NCI-H2107 treated with DMSO at 0.1 percent for 48 hours (cell line): ENCODE data around the gene NACC2.

Experiments used
- DNase-seq: peaks from one replicate; lab custom pipeline; 2025; ENCODE audit not compliant: unreplicated experiment; lab: John Stamatoyannopoulos, UW

NACC2 gene

DNA sequence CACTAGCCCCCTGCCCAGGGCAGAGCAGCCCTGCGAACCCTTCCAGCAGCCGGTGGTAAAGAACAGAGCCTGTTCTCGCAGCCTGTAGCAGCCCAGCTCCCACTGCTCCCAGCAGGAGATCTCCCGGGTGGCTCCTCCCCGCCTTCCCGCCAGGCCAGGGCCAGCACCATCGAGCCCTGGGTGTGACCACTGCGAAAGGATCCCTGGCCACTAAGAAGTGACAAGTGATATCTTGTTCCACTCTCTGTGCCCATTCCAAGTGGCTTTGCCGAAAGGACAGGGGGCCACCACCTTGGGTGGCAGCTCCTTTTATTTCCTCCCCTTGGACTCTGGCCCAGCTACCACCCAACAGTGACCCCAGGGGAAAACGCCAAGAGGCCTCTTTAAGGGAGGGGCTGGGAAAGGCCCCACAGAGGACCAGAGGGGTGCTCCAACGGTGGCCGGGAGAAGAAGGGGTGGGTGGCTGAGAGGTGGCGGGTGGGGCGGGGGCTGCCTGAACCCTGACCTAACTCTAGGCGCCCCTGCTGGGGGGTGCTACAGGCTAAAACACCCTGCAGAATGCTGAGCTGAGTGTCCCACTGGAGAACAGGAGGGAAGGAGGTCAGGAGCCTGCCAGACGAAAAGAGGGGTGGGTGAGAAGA is 1.6 kb downstream of the NACC2 start:
- no peak for DNase-seq

DNA sequence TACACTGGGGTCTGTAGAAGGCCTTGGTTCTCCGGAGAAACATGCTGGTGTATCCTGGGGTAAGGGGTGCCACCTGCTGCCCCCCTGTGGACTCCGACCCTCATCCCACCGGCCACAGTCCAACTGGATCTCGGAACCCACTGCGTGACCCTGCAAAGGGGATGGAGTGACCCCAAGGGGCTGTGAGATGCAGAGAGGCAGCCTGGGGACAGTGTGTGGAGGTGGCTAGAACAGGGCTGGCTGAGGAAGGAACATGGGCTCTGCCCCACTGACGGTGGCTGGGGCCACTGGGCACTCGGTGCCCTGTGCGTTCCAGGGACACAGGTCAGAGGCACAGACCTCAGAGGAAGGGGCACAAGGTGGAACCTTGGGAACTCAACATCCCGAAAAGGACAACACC is 2.3 kb downstream of the NACC2 start:
- no peak for DNase-seq

DNA sequence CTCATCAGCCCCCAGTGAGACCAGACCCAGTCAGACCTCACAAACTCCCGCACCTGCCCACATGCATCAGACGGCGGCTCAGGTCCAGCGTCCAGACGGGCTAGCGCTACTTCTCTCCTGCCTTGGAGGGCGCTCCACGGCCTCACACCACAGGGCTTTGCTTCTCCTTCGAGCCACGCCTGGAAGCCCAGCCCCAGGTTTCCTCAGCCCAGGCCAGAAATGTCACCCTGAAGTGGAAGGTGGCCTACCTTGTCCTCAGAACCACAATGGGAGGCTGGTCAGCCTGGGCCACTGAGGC is 2.8 kb downstream of the NACC2 start:
- DNase-seq: no peak

DNA sequence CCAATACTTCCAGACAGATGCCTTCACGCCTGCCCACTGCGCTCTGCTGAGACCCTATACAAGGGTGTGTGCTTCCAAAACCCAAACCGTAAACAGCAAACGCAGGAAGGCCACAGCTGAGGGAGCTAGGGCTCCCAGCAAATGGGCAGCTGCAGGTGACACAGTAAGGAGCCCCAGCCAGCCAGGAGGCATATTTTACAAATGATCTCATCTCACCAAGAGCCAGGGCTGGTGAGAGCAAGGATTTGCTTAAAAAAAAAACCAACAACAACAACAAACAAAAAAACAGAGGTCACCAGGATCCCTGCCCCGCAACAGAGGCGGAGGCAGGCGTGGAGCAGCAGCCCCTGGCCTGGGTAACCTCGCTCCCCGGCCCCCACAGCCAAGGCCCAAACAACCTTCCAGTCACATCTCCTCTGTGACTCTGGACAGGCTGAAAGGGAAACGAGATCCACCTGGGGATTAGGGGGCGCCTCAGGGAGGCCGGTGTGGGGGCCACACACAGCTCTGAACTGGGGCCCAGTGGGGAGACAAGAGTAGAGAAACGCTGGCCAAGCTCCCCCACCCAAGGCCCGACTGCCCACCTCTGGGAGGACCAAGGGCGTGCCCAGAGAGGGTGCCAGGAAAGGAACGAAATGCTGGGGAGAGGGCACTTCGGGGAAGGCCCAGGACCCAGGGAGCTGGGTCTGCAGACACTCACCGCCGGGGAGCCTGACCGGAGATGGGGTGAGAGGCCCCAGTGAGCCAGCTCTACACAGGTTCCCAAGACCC is 3.3 kb downstream of the NACC2 start:
- peak; percentile 47 for DNase-seq

DNA sequence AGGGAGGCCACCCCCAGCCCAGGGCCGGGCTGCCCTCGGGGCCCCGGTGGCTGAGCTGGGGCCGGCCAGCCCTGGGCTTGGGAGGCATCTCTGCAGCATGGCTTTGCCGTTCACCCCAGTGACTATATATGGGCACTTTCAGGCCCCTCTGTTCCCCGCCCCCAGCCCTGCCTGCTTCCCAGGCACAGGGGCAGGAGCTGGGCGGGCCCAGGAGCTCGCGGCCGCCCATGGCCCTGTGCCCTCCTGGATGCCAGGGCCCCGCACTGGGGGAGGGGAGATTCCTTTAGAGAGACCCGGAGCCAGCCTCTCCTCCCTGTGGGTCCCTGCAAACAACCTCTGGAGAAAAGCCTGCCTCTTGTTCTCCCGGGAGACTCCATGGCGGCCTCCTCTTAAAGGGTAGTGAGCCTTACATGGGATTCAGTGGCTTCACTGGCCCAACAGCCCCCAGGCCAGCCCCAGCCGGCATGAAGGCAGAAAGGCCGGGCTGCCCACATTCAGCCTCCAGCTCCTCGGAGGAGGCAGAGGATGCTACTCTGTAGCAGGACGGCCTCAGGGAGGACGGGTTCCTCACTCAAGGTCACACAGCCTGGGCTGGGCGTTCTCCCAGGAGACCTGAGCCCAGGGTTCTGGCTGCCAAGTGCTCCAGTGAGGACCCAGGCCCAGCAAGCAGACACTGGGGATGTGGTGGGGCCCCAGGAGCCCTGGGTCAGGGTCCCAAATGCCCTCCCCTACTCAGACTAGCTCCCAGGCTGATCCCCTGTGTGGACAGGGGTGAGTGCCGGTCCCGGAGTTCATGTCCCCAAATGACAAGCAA is 4.1 kb downstream of the NACC2 start:
- DNase-seq: no peak

DNA sequence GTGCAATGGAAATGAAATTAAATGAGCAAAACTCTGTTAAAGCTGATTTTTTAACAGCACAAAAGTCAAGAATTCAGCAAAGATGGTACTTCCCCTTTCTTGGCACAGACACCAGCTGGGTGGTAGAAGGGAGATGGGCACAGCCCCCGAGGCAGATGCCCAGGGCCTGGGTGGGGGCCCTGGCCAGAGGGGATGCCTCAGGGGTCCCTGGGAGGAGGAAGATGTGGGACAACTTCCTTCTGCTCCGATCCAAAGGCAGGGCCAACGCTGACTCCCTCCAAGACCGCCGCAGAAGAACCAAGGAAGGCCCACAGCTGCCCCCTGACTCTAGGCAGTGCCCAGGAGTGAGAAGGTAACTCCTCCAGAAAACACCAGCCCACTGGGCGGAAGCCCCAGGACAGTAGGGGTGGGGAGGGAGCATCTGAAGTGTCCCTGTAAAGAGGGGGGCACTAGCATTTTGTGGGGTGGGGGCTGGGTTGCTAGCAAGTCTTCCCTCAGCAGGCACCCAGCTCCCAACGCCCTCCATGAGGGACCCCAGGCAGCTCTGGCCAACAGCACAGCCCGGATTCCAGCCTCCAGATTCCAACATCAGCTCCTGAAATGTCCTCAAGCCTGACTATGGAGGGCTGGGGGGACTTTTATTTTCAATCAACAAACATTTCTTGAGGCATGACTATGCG is 4.9 kb downstream of the NACC2 start:
- DNase-seq: no peak

DNA sequence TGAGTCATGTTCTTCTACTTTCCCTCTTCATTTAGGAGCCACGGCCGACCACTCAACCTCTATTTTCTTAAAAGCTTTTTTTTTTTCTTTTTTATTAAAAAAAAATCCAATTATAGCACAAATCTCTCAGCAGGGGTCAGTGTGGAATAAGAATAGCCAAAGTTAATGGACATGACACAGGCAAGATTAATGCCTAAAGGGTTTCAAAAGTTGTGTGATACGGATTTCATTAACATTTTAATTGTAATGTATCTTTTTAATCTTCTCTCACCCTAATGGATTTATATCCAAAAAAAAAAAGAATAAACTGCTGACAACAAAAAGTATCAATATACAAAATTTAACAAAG is 5.4 kb downstream of the NACC2 start:
- no peak for DNase-seq

DNA sequence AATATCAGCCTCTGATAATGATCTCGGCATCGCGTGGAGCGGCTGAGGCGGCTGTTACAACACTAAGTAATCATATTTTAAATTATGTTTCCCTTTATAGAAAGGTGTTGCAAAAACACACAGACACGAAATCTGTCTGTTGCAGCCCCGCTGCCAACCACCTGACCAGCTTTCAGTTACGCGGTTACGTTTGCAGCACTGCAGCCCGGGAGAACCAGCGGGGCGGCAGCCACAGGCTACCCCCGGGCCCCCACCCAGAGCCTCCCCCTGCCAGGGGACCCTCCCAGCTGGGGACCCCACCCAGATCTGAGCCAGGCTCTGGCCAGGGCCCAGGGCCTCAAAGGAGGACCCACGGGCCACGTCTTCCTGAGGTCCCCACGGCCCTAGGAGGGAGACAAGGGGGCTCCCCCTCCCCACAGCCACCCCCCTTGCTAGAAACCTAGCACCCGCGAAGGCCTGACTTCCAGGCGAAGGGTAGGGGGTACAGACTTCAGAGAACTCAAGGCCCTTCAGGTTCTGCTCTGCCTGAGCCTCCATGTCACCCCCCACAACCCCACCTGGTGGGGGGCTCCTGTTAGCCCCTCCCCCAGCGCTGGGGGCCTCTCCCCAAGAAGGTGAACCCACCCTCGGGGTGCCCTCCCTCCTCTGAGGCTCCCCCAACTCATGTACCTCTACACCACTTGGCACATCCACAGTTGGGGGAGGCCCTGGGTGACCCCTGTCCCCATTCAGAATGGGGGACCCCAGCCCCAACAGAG is 6.0 kb downstream of the NACC2 start:
- peak; percentile 32 for DNase-seq

DNA sequence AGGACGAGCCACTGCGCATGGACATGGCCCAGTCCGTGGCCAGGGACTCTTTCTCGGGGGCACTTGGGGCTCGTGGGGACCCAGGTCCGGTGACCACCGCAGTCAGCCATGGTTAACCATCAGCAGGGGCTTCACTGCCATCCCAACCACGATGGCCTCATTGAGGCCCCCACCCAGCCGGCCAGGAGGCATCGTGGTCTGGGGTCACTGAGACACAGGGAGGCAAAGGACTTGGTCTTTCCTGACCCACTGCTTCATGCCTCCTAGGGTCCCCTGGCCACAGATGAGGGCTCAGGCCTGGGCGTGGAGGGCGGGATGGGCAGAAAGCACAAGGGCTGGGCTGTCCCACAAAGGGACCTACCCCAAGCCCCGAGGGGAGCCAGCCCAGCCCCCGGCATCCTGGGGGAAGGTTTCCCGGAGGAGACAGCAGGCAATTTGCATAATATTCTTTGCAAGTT is 6.6 kb downstream of the NACC2 start:
- no peak for DNase-seq

DNA sequence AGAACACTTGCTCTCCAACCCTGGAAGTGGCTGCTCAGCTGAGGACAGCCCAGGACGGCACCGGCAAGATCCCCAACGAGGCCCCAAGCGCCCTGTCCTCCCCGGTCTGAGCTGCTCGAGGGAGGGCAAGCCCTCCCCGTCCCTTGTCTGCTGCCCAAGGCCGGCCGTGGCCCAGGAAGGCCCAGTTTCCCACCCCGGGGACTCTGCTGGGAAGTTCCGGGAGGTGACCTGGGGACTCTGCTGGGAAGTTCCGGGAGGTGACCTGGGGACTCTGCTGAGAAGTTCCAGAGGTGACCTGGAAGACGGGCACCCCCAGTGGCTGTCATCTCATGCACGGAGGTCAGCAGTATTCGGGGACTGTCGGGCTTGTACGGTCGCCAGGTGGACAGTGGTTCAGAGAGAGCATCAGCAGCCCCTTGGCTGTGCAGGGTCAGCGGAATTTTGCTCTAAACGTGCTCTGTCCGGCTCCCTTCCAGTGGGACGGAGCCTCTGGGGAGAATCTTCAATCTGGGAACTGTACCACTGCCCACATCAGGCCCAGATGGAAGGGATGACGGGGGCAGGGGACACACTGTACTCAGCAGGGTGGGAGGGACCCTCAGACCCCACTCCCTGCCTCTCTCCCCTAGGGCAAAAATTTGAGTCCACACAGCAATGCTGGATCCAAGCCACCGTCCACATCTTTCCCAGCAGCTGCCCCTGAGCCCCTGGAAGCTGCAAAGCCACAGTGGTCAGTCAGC is 7.2 kb downstream of the NACC2 start:
- no peak for DNase-seq

DNA sequence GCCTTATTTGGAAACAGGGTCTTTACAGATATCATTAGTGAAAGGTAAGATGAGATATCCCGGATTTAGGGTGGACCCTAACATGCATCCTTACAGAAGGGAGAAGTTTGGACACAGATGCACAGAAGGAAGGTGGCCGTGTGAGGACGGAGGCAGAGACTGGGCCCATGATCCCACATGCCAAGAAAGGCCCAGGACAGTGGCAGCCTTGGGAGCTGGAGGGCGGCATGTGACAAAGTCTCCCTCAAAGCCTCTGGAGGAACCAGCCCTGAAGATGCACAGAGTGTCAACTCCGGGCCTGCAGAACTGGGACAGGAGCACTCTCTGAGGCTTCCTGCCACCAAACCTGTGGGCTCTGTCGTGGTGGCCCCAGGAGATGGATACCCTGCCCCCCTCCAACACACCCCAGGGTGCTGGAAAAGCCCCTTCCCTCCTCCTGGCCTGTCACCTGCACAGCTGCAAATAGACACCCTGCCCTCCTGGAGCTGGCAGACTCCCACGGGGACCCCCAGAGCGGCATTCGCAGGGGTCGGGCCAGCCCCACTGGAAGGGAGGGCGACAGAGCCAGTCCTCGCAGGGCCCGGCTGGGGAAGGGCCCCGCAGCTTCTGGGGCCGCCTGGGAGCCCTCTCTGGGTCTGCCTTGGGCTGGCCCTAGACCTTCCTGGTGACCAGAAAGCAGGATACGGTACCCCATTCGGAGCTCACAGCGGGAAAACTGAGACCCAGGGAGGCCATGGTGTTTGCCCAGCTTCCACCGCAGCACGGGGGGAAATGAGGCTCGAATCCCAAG is 7.9 kb downstream of the NACC2 start:
- DNase-seq: no peak

DNA sequence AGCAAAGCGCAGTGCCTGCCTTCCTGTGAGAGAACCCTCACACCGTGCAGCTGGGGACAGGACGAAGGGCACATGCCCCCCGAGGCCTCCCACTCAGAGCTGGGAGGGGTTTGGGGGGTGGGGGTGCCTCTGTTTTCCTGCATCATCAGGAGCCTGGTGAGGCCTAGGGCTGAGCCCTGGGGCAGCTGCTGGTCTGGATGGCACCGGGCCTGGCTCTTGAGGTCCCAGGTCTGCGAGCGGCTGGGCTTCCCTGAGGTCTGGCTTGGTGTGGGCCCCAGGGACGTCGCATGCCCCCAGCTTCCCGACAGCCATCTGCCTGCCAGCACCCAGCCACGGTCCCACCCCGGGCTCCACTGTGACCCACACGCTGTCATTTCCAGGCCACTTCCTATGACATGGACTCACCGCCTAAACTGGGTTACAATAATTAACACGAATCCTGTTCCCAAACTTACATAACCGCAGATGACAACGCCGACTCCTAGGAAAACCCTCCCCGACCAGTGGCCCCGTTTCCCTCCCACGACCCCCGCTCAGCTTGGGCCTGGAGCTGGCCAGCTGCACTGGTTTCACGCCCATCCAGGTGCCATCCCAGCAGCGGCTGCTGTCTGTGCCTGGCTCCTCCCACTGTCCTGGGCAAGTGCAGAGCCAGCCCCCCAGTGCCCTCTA is 8.7 kb downstream of the NACC2 start:
- no peak for DNase-seq

DNA sequence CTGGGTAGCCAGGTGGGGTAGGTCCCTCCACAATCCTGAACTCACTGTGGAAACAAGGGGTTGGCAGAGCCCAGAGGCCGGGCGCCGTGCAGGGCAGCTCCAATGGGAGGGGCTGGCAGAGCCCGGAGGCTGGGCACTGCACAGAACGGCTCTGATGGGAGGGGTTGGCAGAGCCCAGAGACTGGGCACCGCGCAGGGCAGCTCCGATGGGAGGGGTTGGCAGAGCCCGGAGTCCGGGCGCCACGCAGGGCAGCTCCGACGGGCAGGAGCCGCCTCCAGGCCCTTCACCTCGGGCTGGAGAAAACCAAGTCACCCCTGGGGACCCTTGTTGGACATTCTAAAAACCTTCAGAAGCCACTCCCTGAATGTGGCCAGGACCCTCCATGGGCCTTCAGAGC is 9.3 kb downstream of the NACC2 start:
- DNase-seq: no peak

DNA sequence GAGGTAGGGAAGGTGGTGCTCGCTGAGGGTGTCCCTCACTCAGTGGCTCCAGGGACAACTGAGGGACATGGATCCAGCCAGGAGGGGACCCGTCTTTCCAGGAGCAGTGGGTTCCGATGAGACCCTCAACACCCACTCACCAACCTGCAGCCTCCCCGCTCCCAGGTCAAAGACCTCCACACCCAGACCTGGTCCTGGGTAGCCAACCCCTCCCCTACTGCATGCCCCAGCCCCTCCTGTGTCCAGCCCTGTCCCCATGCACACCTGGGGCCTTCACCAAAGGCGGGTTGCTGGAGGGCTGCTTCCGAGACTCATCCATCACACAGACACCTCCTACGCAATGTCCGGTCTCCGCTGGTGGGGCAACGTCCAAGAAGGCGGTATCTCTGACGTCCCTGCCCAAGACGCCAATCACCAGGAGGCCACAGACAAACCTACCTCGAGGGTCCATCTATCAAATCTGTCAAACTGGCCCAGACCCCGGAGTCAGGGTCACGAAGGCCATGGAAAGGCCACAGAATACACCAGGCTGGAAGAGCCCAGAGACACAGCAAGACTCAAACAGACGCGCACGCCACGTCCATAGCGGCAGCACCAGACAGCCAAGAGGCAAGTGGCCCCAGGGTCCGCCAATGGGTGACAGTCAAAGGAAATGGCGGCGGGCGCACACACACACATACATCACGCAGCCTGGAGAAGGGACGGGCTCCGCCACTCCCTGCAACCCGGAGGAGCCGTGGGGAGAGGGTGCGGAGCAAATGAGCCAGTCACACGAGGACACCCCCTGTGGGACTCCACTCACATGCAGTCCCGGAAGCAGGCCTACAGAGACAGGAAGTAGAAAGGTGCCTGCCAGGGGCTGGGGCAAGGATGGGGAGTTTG is 10.8 kb downstream of the NACC2 start:
- no peak for DNase-seq

DNA sequence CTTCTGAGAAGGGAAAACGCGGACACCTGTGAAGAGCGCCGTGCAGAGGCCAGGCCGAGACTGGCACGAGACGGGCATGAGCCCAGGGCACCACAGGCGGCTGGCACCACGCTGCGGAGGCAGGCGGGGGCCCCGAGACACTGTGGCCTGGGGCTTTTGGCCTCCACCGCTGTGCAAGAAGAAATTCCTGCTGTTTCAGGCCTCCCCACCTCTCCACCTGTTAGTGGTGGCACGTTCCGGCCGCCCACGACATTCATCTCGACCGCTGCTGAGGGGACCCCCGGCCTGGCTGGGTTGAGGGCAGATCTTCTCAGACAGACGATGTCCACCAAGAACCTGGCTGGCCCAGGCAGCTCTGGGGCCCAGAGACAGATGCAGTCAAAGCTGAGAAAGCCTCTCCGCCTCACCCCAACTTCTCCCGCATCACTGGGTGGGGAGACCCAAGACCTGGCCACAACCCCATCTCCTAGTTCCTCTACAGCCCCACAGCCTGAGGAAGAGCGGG is 11.5 kb downstream of the NACC2 start:
- no peak for DNase-seq

DNA sequence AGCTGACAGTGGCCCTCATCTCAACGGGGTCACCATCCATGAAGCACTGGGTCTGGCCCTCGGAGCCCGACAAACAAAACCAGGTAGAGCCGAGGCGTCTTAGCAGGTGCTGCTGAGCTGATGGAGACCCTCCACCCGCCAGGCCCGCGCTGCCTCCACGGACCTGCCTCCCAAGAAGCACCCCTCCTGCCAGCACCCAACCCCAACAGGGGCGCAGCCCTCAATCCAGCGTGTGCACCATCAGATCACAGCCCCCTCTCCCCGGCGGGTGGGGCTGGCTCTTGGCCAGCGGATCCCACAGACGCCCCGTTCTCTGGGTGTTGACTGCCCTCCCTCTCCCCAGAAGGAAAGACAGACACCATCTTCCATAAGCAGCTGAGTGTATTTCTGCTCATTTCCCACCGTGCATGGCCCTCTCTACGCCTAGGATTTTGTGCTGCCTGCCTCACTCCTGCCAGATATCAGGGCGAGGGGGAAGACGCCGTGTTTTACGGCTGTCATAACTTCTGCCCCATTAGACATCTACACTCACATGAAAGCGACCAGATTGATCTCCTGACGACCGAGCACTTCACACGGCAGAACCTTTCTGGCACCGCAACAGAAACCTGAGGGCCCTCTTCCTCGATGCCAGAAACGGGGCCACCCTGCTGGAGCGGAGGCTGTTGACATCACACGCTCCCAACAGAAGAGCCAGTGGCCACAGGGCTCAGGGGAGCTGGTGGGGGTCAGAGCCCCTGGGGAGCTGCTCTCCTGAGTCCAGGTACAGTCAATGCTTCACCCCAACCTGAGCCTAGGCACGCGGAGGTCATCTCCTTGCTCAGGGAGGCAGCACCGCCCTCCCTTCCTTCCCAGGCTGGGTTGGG is 12.4 kb downstream of the NACC2 start:
- no peak for DNase-seq
